Forelimb muscle (tissue), 1 donor: ENCODE data around the gene MTURN. TPM values are rescaled to one million over a fixed set of nuclear protein-coding genes. Genes with fewer than 3 reads are reported as not detected.
"Not testable (repeated sequence)": the region's sequence is repeated elsewhere in the genome, so short reads cannot be mapped to it uniquely, and the experiment has no call there.

Experiments
- DNase-seq: peaks from one replicate; pipeline ENCODE4 v3.0.0-alpha.2; 2013; ENCODE audit warnings: low read depth
- polyA plus RNA-seq: library from polyadenylated mRNA; unstranded; fragments of 120-200 nt; gene quantifications from one replicate; pipeline ENCODE4 v1.2.1, GENCODE V29; 2013; ENCODE audit not compliant: insufficient read length

The MTURN gene
- polyA plus RNA-seq, 1 donor, result 80.0 TPM

- no peak for DNase-seq
Measured at GRCh38 chr7:30178748-30179436, 44.1 kb downstream of the MTURN start.

DNA sequence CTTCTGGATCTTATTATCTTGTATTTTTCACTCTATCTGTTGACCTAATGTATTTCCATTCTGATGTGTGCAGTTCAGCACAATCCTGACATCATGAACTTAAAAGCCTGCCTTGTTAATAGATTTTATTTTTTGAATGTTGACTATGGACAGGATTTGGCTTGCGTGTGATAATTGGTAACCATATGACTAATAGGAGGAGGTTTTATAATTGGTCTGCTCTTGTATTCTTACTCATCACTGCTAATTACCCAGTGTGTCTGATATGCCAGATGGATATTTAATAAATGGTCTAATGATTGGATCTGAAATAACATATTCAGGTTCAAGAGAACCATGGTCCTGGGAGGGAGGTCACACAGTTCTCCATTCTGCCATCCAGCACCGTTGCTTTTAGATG, 45.9 kb downstream of the MTURN start:
- DNase-seq, result no peak

DNA sequence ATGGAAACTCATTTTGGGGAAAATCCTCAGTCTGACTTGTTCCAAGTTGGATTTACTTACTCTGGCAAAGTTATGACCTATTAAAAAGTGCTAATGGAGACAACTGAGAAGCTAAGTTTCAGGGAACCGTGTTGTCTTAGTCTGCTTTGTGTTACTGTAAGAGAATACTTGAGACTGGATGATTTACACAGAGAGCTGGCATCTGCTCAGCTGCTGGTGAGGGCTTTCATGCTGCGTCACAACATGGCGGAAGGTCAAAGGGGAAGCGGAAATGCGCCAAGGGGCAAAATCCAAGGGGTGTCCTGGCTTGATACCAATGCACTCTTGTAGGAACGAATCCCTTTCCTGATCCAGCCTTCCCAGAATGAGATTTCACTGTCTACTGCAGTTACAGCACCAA, 46.4 kb downstream of the MTURN start:
- DNase-seq, result no peak

DNA sequence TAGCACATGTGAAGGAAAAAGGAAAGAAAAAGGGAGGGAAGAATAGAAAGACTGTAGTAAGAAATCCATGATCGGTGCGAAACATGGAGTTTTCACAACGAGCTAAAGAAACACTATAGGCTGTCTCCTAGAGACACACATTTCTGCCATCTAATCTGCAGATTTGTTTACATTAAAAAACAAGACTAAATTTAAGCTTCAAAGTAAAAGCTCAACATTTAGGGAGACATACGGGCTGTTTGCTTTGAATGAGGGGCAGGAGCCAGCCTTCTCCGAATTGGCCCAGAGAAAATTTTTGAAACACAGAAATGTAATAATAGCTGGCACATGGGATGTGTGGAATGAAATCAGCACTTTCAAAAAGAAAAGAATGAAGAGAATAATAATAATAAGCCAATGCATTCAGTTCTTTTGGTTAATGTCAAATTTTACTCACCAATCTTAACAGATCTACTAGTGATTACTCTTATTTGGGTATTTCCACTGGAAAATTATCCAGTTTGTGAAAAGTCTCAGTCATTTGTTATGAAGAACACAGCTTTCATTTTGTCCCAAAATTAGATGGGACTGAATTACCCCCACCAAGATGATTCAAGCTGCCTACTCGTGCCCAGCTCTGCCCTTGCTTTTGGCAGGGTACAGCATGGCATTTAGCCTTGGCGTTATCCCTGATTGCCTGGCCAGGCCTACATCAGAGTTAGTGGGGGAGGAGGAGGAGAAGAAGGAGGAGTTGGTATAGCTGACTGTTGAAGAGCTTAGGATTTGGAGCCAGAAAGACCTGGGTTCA, 47.1 kb downstream of the MTURN start:
- DNase-seq, result no peak

DNA sequence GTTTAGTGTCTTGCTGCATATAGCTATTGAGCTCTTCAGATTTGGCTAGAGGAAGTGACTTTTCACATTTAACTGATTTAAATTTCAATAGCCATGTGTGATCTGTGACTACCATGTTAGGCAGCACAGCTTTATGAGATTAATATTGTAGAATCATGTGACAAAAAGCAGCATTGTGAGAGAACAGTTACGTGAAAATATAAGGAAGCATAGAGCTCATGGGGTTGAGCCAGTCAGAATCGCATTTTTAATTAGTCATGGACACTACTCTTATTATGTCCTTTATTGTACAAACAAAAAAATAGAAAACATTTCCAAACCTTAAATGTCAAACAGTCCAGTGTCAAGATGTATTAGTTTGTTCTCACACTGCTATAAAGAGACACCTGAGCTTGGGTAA, 48.0 kb downstream of the MTURN start:
- DNase-seq, result no peak

DNA sequence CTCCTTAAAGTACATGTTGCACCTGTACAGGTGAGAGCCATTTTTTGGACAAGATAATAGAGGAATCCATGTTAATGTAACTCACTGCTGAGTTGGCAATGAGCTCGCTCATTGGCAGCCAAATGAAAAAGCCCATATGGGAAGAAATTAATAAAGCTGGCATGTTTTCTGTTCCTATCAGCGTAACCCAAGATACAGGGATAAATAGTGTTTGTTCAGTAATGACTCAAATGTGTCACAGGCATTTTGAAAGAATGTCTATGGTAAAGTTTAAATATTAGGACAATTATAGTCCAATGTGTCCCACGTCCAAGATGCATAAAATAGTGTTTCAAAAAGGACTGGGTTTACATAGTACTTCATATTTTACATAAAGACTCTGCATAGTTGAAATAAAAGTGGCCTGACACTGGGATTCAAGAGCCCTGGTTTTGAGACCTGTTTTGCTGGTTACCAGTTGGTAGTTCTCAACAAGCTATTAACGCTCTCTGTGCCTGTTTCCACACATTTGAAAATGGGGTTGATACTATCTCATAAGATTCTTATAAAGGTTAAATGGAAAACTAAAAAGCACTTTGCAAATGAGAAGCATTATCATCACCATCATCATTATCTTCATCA, 49.1 kb downstream of the MTURN start:
- no peak for DNase-seq

GRCh38 chr7:30184791-30185487, 50.2 kb downstream of the MTURN start:
- DNase-seq, result no peak

- DNase-seq, result no peak
Measured at GRCh38 chr7:30185496-30185895, 50.7 kb downstream of the MTURN start.

- no peak for DNase-seq
Measured at GRCh38 chr7:30186725-30187124, 51.9 kb downstream of the MTURN start.

- DNase-seq, result no peak
Measured at GRCh38 chr7:30187513-30187912, 52.7 kb downstream of the MTURN start.

DNA sequence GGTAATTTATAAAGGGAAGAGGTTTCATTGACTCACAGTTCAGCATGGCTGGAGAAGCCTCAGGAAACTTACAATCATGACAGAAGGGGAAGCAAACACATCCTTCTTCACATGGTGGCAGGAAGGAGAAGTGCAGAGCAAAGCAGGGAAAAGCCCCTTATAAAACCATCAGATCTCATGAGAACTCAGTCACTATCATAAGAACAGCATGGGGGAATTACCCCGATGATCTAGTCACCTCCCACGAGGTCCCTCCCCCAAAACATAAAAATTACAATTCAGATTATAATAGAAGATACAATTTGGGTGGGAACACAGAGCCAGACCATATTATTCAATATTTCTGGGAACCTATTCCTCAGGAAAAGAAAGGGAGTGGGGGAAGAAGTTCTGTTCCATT, 53.6 kb downstream of the MTURN start:
- not testable (repeated sequence) for DNase-seq

GRCh38 chr7:30188811-30189210, 54.0 kb downstream of the MTURN start:
- DNase-seq, result no peak

DNA sequence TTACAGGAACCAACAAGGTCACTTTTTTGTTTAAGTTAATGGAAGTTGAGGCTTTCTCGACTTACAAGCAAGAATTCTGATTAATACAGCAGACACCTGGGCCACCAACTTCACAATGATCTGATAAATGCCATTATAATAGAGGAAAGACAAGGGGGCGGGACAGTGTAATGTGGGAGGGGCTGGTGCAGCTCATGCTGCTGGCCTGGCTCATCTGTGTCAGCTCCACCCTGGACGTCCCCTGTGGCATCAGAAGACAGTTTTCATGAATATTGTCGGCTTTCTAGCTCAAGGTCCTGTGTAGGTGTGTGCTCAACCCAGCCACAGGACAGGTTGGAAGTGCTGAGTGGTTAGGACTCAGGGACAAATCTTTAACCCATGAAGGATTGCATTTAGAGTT, 57.0 kb downstream of the MTURN start:
- no peak for DNase-seq

DNA sequence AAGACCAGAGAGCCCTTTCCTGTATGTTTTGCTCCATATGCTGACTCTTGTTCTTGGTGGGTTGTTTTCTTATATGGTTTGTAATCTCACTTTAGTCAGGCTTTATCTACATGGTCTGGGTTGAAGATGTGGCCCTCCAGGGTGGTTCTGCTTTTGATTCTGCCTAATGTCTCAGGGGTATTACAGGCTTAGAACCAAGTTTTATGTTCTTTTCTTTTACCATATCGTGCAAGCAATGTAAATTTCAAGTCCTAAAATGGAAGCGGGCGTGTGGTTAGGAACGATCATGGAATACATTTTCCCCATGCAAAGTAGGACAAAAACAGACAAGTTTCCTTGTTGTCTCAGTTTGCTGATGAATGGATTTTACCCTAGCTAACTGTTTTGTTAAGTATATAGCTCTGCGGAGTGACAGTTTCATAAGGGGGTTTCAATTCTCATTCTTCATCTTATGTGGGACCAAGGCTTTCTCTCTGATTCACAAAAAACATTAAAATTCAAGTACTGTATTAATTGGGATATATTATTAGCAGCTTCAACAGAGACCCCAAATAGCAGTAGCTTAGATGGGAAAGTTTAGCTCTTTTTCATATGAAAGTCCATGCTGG, 58.7 kb downstream of the MTURN start:
- no peak for DNase-seq

DNA sequence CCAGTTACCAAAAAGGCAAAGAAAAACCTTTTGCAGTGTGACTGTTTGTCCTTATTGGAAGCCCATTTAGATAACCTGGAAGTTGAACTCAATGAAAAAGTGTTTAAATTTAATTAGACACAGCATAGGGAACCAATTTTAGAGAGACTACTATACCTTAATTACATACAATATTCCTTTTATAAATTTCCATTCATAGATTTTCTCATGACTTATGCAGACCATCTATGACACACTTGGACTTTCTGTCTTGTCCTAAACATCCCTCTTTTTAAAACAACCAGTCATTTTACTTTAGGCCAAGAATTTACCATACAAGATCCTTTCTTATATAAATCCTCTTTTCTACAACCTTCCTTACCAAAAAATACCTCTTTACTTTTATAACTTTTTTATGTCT, 61.6 kb downstream of the MTURN start:
- DNase-seq, result no peak

DNA sequence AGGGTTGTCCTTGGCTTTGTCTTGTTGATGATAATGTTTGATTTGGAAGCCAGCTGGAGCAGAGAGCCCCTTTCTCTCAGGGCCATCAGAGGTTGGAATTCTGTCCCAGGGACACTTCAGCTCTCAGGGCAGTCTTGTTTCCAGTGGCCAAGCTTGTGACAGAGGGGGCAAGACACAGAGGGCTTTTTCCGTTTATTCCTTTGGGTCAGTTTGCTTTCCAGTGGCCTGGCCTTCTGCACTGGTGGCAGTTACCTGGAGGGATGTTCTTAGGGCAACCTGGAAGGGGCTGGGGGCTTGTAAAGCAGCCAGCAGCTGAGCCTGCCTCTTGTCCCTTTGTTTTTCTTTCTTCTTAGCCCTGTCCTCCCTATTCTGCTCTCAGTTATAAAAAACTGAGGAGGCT, 62.7 kb downstream of the MTURN start:
- DNase-seq, result no peak

DNA sequence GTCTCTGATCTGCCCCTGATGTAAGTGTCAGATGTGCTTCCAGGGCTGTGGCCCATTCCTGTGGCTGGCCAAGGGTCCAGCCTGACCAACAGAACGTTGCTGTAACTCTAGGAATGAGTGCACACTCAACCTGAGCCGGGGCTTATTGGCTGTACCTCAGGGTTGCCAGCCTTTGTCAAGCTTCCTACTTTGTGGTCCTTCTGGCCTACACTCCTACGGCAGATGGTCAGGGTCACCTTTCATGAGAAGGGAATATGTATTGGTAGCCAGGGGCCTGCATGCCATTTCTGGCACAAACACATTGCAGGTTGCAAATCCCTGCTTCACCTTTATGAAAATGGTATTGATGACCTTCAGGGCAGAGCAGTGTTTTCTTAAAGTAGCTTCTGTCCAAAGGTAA, 64.5 kb downstream of the MTURN start:
- no peak for DNase-seq

- DNase-seq, result no peak
Measured at GRCh38 chr7:30200591-30200990, 65.8 kb downstream of the MTURN start.

GRCh38 chr7:30201161-30201666, 66.4 kb downstream of the MTURN start:
- DNase-seq, result no peak

DNA sequence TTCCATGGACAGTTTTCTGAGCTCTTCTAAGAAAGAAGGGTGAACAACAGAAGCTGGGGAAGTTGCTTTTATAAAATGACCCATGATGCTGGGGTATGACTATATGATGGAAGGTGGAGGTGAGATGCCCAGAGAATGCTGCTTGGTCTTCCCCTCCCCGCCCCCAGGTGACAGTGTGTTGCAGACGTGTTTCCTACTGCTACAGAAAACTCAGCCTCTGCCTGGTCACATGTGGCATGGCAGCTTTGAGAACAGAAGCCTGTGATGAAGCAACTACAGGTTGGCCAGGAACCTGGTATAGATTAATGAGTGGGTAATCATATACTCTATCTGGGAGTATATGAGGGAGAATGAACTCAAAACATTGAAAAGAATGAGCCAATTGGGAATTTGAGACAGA, 67.1 kb downstream of the MTURN start:
- no peak for DNase-seq

DNA sequence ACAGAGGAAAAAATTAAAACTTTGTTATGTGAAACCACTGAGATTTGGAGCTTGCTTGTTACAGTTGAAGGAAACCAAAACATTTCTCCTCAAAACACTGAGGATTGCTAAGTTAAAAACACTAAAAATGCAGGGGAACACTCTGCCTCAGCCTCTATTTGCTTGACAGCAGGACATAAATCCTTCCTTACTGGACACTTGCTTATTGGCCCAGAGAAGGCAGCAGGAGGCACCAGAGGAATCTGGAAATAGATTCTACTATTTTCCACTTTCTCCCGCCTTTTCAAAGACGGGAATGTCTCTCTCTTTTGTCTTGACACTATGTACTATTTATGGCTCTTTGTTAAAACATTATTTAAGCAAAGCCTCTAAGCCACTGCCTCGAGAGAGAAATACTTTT, 67.9 kb downstream of the MTURN start:
- DNase-seq, result no peak

- no peak for DNase-seq
Measured at GRCh38 chr7:30206491-30206890, 71.7 kb downstream of the MTURN start.
